A549 (cell line): Measurements from ENCODE around the gene RSL24D1. TPM values are rescaled to one million over a fixed set of nuclear protein-coding genes. Genes with fewer than 3 reads are reported as not detected.

Experiments
- ATAC-seq, 2 experiments: fragments of 200-7000 bp in 1 of 2; fragments of >200 bp in 1 of 2; cut with Nextera tagmentation in 1 of 2; cut with Tn5 transposase in 1 of 2; 3 replicates each; pipeline versions ENCODE4 v1.8.0 to v1.9.1; 2018 to 2020; ENCODE audit warnings: mild to moderate bottlenecking in 1 of 2, moderate library complexity in 1 of 2
- CTCF ChIA-PET: fragments of 300-600 bp; sonication (Branson Sonifier 250); formaldehyde crosslinking; extraction: SDS; loops from one replicate; lab custom pipeline; 2021; ENCODE audit warnings: antibody characterized with exemption, inconsistent platforms; lab: Yijun Ruan, JAX
- POLR2A ChIA-PET: fragments of 350-600 bp; formaldehyde crosslinking; extraction: SDS; loops from one replicate; lab custom pipeline; 2021; ENCODE audit warnings: antibody characterized with exemption, inconsistent platforms; lab: Yijun Ruan, JAX
- DNase-seq, 2 experiments: peaks; one replicate each; pipeline versions ENCODE4 v3.0.0 to v3.0.0-alpha.2; 2011 to 2016; ENCODE audit warnings: low read depth in 1 of 2, low spot score in 1 of 2
- FAIRE-seq: peaks from 2 replicates; lab custom pipeline; 2011; peaks lifted over from hg19 to GRCh38; lab: Jason Lieb, UNC
- H3K27ac ChIP-seq, 2 experiments: fragments of >200 bp; sonication (Bioruptor Twin); formaldehyde crosslinking; 3 replicates each; pipeline ENCODE4 v1.5.1; 2016 to 2017
- H3K4me1 ChIP-seq: fragments of >200 bp; sonication (Bioruptor Twin); formaldehyde crosslinking; 3 replicates; pipeline ENCODE4 v1.6.1; 2016
- H3K4me2 ChIP-seq: fragments of >200 bp; sonication (Bioruptor Twin); formaldehyde crosslinking; 3 replicates; pipeline ENCODE4 v1.6.1; 2016
- H3K4me3 ChIP-seq: fragments of >200 bp; sonication (Bioruptor Twin); formaldehyde crosslinking; 3 replicates; pipeline ENCODE4 v1.5.1; 2016
- H3K9me3 ChIP-seq: fragments of >200 bp; sonication (Bioruptor Twin); formaldehyde crosslinking; 3 replicates; pipeline ENCODE4 v1.6.1; 2016
- CEBPB ChIP-seq, 2 experiments: fragments of >200 bp in 1 of 2; sonication (Bioruptor Twin) in 1 of 2; formaldehyde crosslinking in 1 of 2; IDR thresholded peaks; 2 replicates each; pipeline ENCODE4 v1.6.1; 2012 to 2016
- EHF ChIP-seq: fragments of 250-450 bp; sonication (Bioruptor Pico); IDR thresholded peaks from 2 replicates; pipeline ENCODE4 v1.5.0; 2020; ENCODE audit warnings: mild to moderate bottlenecking
- EP300 ChIP-seq, 2 experiments: fragments of >200 bp; sonication (Bioruptor Twin); formaldehyde crosslinking; IDR thresholded peaks; 2 replicates in 1 of 2; 3 replicates in 1 of 2; pipeline ENCODE4 v1.6.1; 2016 to 2017
- ESRRA ChIP-seq: fragments of 150-350 bp; IDR thresholded peaks from 2 replicates; pipeline ENCODE4 v1.6.1; 2014; ENCODE audit warnings: mild to moderate bottlenecking, low read length, borderline replicate concordance
- FOSL2 ChIP-seq, 2 experiments: fragments of 450-650 bp in 1 of 2; fragments of >200 bp in 1 of 2; sonication (Bioruptor Twin) in 1 of 2; formaldehyde crosslinking; IDR thresholded peaks; 2 replicates each; pipeline versions ENCODE4 v1.5.0 to v1.6.1; 2016 to 2020; ENCODE audit warnings: mild to moderate bottlenecking in 1 of 2, moderate library complexity in 1 of 2
- HES2 ChIP-seq: fragments of >200 bp; sonication (Bioruptor Twin); formaldehyde crosslinking; IDR thresholded peaks from 2 replicates; pipeline ENCODE4 v1.6.1; 2016
- HMGXB4 ChIP-seq: fragments of 250-450 bp; sonication (Bioruptor Pico); IDR thresholded peaks from 2 replicates; pipeline ENCODE4 v1.5.0; 2021; ENCODE audit warnings: mild to moderate bottlenecking, moderate library complexity, borderline replicate concordance
- HOXA7 ChIP-seq: fragments of 250-450 bp; sonication (Bioruptor Pico); IDR thresholded peaks from 2 replicates; pipeline ENCODE4 v1.5.0; 2020; ENCODE audit warnings: mild to moderate bottlenecking, moderate library complexity
- HOXB5 ChIP-seq: fragments of 250-450 bp; sonication (Bioruptor Pico); IDR thresholded peaks from 2 replicates; pipeline ENCODE4 v1.5.0; 2020; ENCODE audit warnings: mild to moderate bottlenecking, moderate library complexity
- JUNB ChIP-seq: fragments of >200 bp; sonication (Bioruptor Twin); formaldehyde crosslinking; IDR thresholded peaks from 2 replicates; pipeline ENCODE4 v1.6.1; 2016
- MAFK ChIP-seq: fragments of 450-650 bp; IDR thresholded peaks from 2 replicates; pipeline ENCODE4 v1.6.1; 2014; ENCODE audit not compliant: partially characterized antibody
- MAZ ChIP-seq: fragments of 150-350 bp; IDR thresholded peaks from 2 replicates; pipeline ENCODE4 v1.6.1; 2014; ENCODE audit warnings: antibody characterized with exemption, low read depth, low read length, borderline replicate concordance
- MYC ChIP-seq: IDR thresholded peaks from 2 replicates; pipeline ENCODE4 v1.6.1; 2012; ENCODE audit warnings: mild to moderate bottlenecking, inconsistent platforms, low read length, improper control_type of control experiment, borderline replicate concordance
- NFE2L2 ChIP-seq: fragments of 150-350 bp; conservative IDR thresholded peaks from 2 replicates; pipeline ENCODE4 v1.6.1; 2014; ENCODE audit warnings: low read length
- POLR2A ChIP-seq: IDR thresholded peaks from 2 replicates; pipeline ENCODE4 v1.6.1; 2012; ENCODE audit warnings: mild to moderate bottlenecking, low read length
- POLR2AphosphoS2 ChIP-seq: conservative IDR thresholded peaks from 2 replicates; pipeline ENCODE4 v1.6.1; 2012; ENCODE audit warnings: low read length, improper control_type of control experiment, inconsistent platforms
- RAD21 ChIP-seq, 2 experiments: fragments of >200 bp in 1 of 2; sonication (Bioruptor Twin) in 1 of 2; formaldehyde crosslinking in 1 of 2; IDR thresholded peaks in 1 of 2; conservative IDR thresholded peaks in 1 of 2; 2 replicates in 1 of 2; 3 replicates in 1 of 2; pipeline ENCODE4 v1.6.1; 2012 to 2018; ENCODE audit warnings: inconsistent platforms in 1 of 2
- REST ChIP-seq: fragments of 200-600 bp; sonication (generic); IDR thresholded peaks from 2 replicates; pipeline ENCODE4 v1.6.1; 2016; ENCODE audit warnings: antibody characterized with exemption, mild to moderate bottlenecking, moderate library complexity
- RFX5 ChIP-seq: fragments of 450-650 bp; IDR thresholded peaks from 2 replicates; pipeline ENCODE4 v1.7.1; 2014; ENCODE audit warnings: antibody characterized with exemption, mild to moderate bottlenecking, moderate library complexity
- SMC3 ChIP-seq: fragments of >200 bp; sonication (Bioruptor Twin); formaldehyde crosslinking; IDR thresholded peaks from 3 replicates; pipeline ENCODE4 v1.6.1; 2018; ENCODE audit warnings: inconsistent platforms
- TP53 ChIP-seq: fragments of 250-450 bp; sonication (Bioruptor Pico); IDR thresholded peaks from 2 replicates; pipeline ENCODE4 v1.5.0; 2021; ENCODE audit warnings: mild to moderate bottlenecking, moderate library complexity
- ZSCAN20 ChIP-seq: fragments of 250-450 bp; sonication (Bioruptor Pico); IDR thresholded peaks from 2 replicates; pipeline ENCODE4 v1.8.0; 2022; ENCODE audit warnings: mild to moderate bottlenecking, moderate library complexity
- WGBS: methylation state at CpG from one replicate; pipeline ENCODE4 v1.1.6; 2017; ENCODE audit errors: missing lambda C conversion rate; 5-methylcytosine and 5-hydroxymethylcytosine counted together
- polyA plus RNA-seq, 4 experiments: library from polyadenylated mRNA; depleted of rRNA in 3 of 4; stranded (reverse); fragments of >200 nt; fragmentation: RNase III in 1 of 4; extraction: RNeasy Plus Mini Kit Qiagen cat#74134 plus additional on column Dnase treatment in 1 of 4; gene quantifications; 2 replicates in 3 of 4; 3 replicates in 1 of 4; pipeline ENCODE4 v1.2.3, GENCODE V29; 2011 to 2017
- TF ChIP-seq, protein P1 (sequence below): IDR thresholded peaks from 2 replicates; pipeline ENCODE4 v1.6.1; 2012
- TF ChIP-seq, protein P2 (sequence below): IDR thresholded peaks from 2 replicates; pipeline ENCODE4 v1.6.1; 2012

RSL24D1 gene
- polyA plus RNA-seq, 2 of the 4 experiments (the other 2 are of a cell fraction): 104 to 257 TPM

- Histone ChIP-seq H3K9me3 (peaks cover 23% of the 10 kb centered on the region), H3K27ac (no peak overlapping the region), H3K4me3 (no peak overlapping the region), H3K4me1 (no peaks in the 10 kb centered on the region), H3K4me2 (no peak overlapping the region)
- TF ChIP-seq, protein P1, sequence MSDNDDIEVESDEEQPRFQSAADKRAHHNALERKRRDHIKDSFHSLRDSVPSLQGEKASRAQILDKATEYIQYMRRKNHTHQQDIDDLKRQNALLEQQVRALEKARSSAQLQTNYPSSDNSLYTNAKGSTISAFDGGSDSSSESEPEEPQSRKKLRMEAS: no peak
- no peak for TF ChIP-seq ESRRA
- no peak for TF ChIP-seq JUNB
- no peak for TF ChIP-seq HES2
- no peak for TF ChIP-seq SMC3
- no peak for TF ChIP-seq POLR2AphosphoS2
- no peak for TF ChIP-seq MAFK
- no peak for TF ChIP-seq HOXB5
- TF ChIP-seq FOSL2 (IDR thresholded peaks at IDR 0.05): no peak
- no peak for TF ChIP-seq FOSL2 (CRISPR knock-in tag; IDR thresholded peaks at IDR 0.05)
- ATAC-seq (no peak), FAIRE-seq (no peak), DNase-seq (no peak)
- ChIA-PET POLR2A (no interaction called here), CTCF (interaction anchor here (0.6 to 2.1 kb wide), 4 partner anchors 11 to 1510 kb away, joined by 3 to 6 read pairs (median 5); no protein-coding TSS in a partner anchor)
- WGBS: 1% methylated on average over 2 of the region's 2 CpGs
Measured at GRCh38 chr15:55133972-55134371, 62.8 kb downstream of the RSL24D1 start.

GRCh38 chr15:55132672-55133071 lies 64.1 kb downstream of the RSL24D1 start:
- POLR2A ChIA-PET: no interaction called here
- ATAC-seq: no peak

More at GRCh38 chr15:55132672-55133071, 64.1 kb downstream of the RSL24D1 start:
- FAIRE-seq (no peak), DNase-seq (no peak)
- CTCF ChIA-PET: interaction anchor here (1.2 kb wide), 1 partner anchor 19 kb away, joined by 3 read pairs; no protein-coding TSS in a partner anchor
- no peaks in the 10 kb centered on the region for H3K4me1 ChIP-seq
- no peak overlapping the region for H3K4me2 ChIP-seq
- 3% methylated on average over 2 of the region's 2 CpGs for WGBS
- TF ChIP-seq EHF (CRISPR knock-in tag): no peak
- no peak for TF ChIP-seq RFX5
- no peak for TF ChIP-seq POLR2A
- TF ChIP-seq, protein P2, sequence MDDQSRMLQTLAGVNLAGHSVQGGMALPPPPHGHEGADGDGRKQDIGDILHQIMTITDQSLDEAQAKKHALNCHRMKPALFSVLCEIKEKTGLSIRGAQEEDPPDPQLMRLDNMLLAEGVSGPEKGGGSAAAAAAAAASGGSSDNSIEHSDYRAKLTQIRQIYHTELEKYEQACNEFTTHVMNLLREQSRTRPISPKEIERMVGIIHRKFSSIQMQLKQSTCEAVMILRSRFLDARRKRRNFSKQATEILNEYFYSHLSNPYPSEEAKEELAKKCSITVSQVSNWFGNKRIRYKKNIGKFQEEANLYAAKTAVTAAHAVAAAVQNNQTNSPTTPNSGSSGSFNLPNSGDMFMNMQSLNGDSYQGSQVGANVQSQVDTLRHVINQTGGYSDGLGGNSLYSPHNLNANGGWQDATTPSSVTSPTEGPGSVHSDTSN: no peak
- no peak for TF ChIP-seq POLR2AphosphoS2
- no peak for TF ChIP-seq CEBPB (IDR thresholded peaks at IDR 0.05)
- TF ChIP-seq REST: no peak
- TF ChIP-seq NFE2L2: no peak
- no peak for TF ChIP-seq MAZ
- no peak for TF ChIP-seq ZSCAN20
- no peak for TF ChIP-seq MYC
- TF ChIP-seq HMGXB4 (CRISPR knock-in tag): no peak
- TF ChIP-seq RAD21 (conservative IDR thresholded peaks at IDR 0.05 in 1 of 2, IDR thresholded peaks at IDR 0.05 in 1 of 2): no peak
- no peak for TF ChIP-seq HOXA7 (CRISPR knock-in tag)
- TF ChIP-seq TP53 (CRISPR knock-in tag): no peak
- no peak for TF ChIP-seq EP300 (IDR thresholded peaks at IDR 0.05)
- TF ChIP-seq, all 56 proteins: peak for 0
- Histone ChIP-seq H3K9me3 (peaks cover 23% of the 10 kb centered on the region), H3K4me3 (no peak overlapping the region), H3K27ac (no peak overlapping the region)
